ENCODE data around the gene LCE1A.

GRCh38 chr1:152811671-152812070 lies 15.6 kb upstream of the LCE1A start, which contains the start of gene LCE1B:
- no peak for TF ChIP-seq GATA3 (IDR thresholded peaks at IDR 0.05; ENCODE audit: low read depth, low read length)
- TF ChIP-seq GATA2 (IDR thresholded peaks at IDR 0.05; ENCODE audit: low read depth, low read length), result no peak

Data from SH-SY5Y (cell line).